ENCODE measurements around the gene ARHGAP15. TPM values are rescaled to one million over a fixed set of nuclear protein-coding genes. Genes with fewer than 3 reads are reported as not detected.

ARHGAP15 gene
- polyA plus RNA-seq, 6 donors from 2014 or later, result 183 to 264 (median 210) TPM

GRCh38 chr2:143504397-143504796 lies 375.2 kb downstream of the ARHGAP15 start:
- no peaks in the 10 kb centered on the region for H3K9me3 Mint-ChIP-seq
- no peaks in the 10 kb centered on the region for H3K27me3 Mint-ChIP-seq
- DNase-seq, result no peak
- H3K4me3 Mint-ChIP-seq, result no peak overlapping the region
- ATAC-seq (ENCODE audit: low read depth in 2 of 2), result no peak
- peaks cover 9 to 33% (median 28%) of the 10 kb centered on the region in 3 donors for H3K4me1 Mint-ChIP-seq
- H3K27ac Mint-ChIP-seq, result peak overlapping the region in 3 of 6 donors; percentile 10 to 94 (median 17)
- peaks cover 20 to 37% of the 10 kb centered on the region in 2 donors for H3K36me3 Mint-ChIP-seq

- Mint-ChIP-seq H3K4me1 (peaks cover 8 to 30% (median 28%) of the 10 kb centered on the region in 3 donors), H3K36me3 (peaks cover 26 to 37% of the 10 kb centered on the region in 2 donors)
- no peak for ATAC-seq (ENCODE audit: low read depth in 2 of 2)
These were observed 376.3 kb downstream of the ARHGAP15 start for GRCh38 chr2:143505542-143505941.

GRCh38 chr2:143513081-143513480 lies 383.9 kb downstream of the ARHGAP15 start:
- no peak for DNase-seq
- Mint-ChIP-seq H3K4me3 (no peak overlapping the region), H3K36me3 (peaks cover 42 to 69% of the 10 kb centered on the region in 2 donors), H3K4me1 (peaks cover 0 to 13% (median 9%) of the 10 kb centered on the region in 3 donors), H3K9me3 (peaks cover 0 to 19% (median 6%) of the 10 kb centered on the region in 7 donors), H3K27me3 (no peaks in the 10 kb centered on the region), H3K27ac (peak overlapping the region in 1 of 6 donors; percentile 3)
- no peak for ATAC-seq (ENCODE audit: low read depth in 2 of 2)

More at GRCh38 chr2:143505542-143505941, 376.3 kb downstream of the ARHGAP15 start:
- Mint-ChIP-seq H3K27me3 (no peaks in the 10 kb centered on the region), H3K9me3 (no peaks in the 10 kb centered on the region), H3K4me3 (no peak overlapping the region), H3K27ac (no peak overlapping the region)
- no peak for DNase-seq

GRCh38 chr2:143514413-143514812 lies 385.2 kb downstream of the ARHGAP15 start:
- ATAC-seq (ENCODE audit: low read depth in 2 of 2) (no peak), DNase-seq (no peak)
- Mint-ChIP-seq H3K36me3 (peaks cover 37 to 65% of the 10 kb centered on the region in 2 donors), H3K4me3 (no peak overlapping the region), H3K4me1 (peaks cover 0 to 7% (median 6%) of the 10 kb centered on the region in 3 donors), H3K9me3 (peaks cover 0 to 19% (median 6%) of the 10 kb centered on the region in 7 donors), H3K27ac (no peak overlapping the region), H3K27me3 (no peaks in the 10 kb centered on the region)

GRCh38 chr2:143515318-143515717 lies 386.1 kb downstream of the ARHGAP15 start:
- Mint-ChIP-seq H3K9me3 (peaks cover 0 to 19% (median 6%) of the 10 kb centered on the region in 7 donors), H3K27ac (no peak overlapping the region), H3K27me3 (no peaks in the 10 kb centered on the region), H3K4me1 (peaks cover 0 to 7% (median 6%) of the 10 kb centered on the region in 3 donors), H3K4me3 (no peak overlapping the region), H3K36me3 (peaks cover 46 to 71% of the 10 kb centered on the region in 2 donors)
- no peak for ATAC-seq (ENCODE audit: low read depth in 2 of 2)
- no peak for DNase-seq

GRCh38 chr2:143519521-143519920 lies 390.3 kb downstream of the ARHGAP15 start:
- no peak overlapping the region for H3K4me3 Mint-ChIP-seq

GRCh38 chr2:143521396-143521795 lies 392.2 kb downstream of the ARHGAP15 start:
- no peak for ATAC-seq (ENCODE audit: low read depth in 2 of 2)
- Mint-ChIP-seq H3K4me1 (peaks cover 4 to 17% (median 11%) of the 10 kb centered on the region in 3 donors), H3K36me3 (peaks cover 30 to 46% of the 10 kb centered on the region in 2 donors), H3K4me3 (no peak overlapping the region), H3K27ac (no peak overlapping the region), H3K9me3 (no peaks in the 10 kb centered on the region), H3K27me3 (no peaks in the 10 kb centered on the region)
- no peak for DNase-seq

More at GRCh38 chr2:143519521-143519920, 390.3 kb downstream of the ARHGAP15 start:
- DNase-seq (no peak), ATAC-seq (ENCODE audit: low read depth in 2 of 2) (no peak)
- Mint-ChIP-seq H3K36me3 (peaks cover 46 to 61% of the 10 kb centered on the region in 2 donors), H3K9me3 (peaks cover 0 to 12% (median 3%) of the 10 kb centered on the region in 7 donors), H3K4me1 (peaks cover 0 to 4% (median 4%) of the 10 kb centered on the region in 3 donors), H3K27ac (no peak overlapping the region), H3K27me3 (no peaks in the 10 kb centered on the region)

GRCh38 chr2:143522699-143523098 lies 393.5 kb downstream of the ARHGAP15 start:
- Mint-ChIP-seq H3K36me3 (peaks cover 26 to 37% of the 10 kb centered on the region in 2 donors), H3K27ac (peak overlapping the region in 1 of 6 donors; percentile 20), H3K4me3 (no peak overlapping the region)

GRCh38 chr2:143524119-143524553 lies 394.9 kb downstream of the ARHGAP15 start:
- Mint-ChIP-seq H3K4me3 (no peak overlapping the region), H3K36me3 (peaks cover 30 to 41% of the 10 kb centered on the region in 2 donors), H3K27ac (no peak overlapping the region), H3K9me3 (no peaks in the 10 kb centered on the region), H3K4me1 (peaks cover 3 to 30% (median 16%) of the 10 kb centered on the region in 3 donors), H3K27me3 (no peaks in the 10 kb centered on the region)
- no peak for DNase-seq
- ATAC-seq (ENCODE audit: low read depth in 2 of 2), result no peak

More at GRCh38 chr2:143522699-143523098, 393.5 kb downstream of the ARHGAP15 start:
- Mint-ChIP-seq H3K9me3 (no peaks in the 10 kb centered on the region), H3K27me3 (no peaks in the 10 kb centered on the region), H3K4me1 (peaks cover 0 to 17% (median 11%) of the 10 kb centered on the region in 3 donors)
- ATAC-seq (ENCODE audit: low read depth in 2 of 2), result no peak
- DNase-seq, result no peak

- no peak for DNase-seq
- no peaks in the 10 kb centered on the region for H3K27me3 Mint-ChIP-seq
- ATAC-seq (ENCODE audit: low read depth in 2 of 2), result no peak
- H3K4me3 Mint-ChIP-seq, result no peak overlapping the region
- peak overlapping the region in 2 of 6 donors; percentile 14 to 32 for H3K27ac Mint-ChIP-seq
- H3K9me3 Mint-ChIP-seq, result peaks cover 0 to 2% (median 0%) of the 10 kb centered on the region in 7 donors
- peaks cover 33 to 37% of the 10 kb centered on the region in 2 donors for H3K36me3 Mint-ChIP-seq
- peaks cover 5 to 37% (median 17%) of the 10 kb centered on the region in 3 donors for H3K4me1 Mint-ChIP-seq
These were observed 395.6 kb downstream of the ARHGAP15 start for GRCh38 chr2:143524559-143525401.

- H3K27ac Mint-ChIP-seq, result peak overlapping the region; percentile 0 to 95 (median 24)
- no peak overlapping the region for H3K4me3 Mint-ChIP-seq
- no peak for ATAC-seq (ENCODE audit: low read depth in 2 of 2)
- no peak for DNase-seq
- H3K36me3 Mint-ChIP-seq, result peaks cover 28 to 31% of the 10 kb centered on the region in 2 donors
- peaks cover 6 to 38% (median 17%) of the 10 kb centered on the region in 3 donors for H3K4me1 Mint-ChIP-seq
- H3K27me3 Mint-ChIP-seq, result no peaks in the 10 kb centered on the region
- H3K9me3 Mint-ChIP-seq, result peaks cover 0 to 2% (median 0%) of the 10 kb centered on the region in 7 donors
These were observed 396.2 kb downstream of the ARHGAP15 start for GRCh38 chr2:143525402-143525860.

GRCh38 chr2:143526498-143526897 lies 397.3 kb downstream of the ARHGAP15 start:
- H3K36me3 Mint-ChIP-seq, result peaks cover 21 to 23% of the 10 kb centered on the region in 2 donors
- ATAC-seq (ENCODE audit: low read depth in 2 of 2), result no peak
- no peak for DNase-seq
- no peak overlapping the region for H3K4me3 Mint-ChIP-seq
- H3K4me1 Mint-ChIP-seq, result peaks cover 9 to 38% (median 17%) of the 10 kb centered on the region in 3 donors
- H3K27me3 Mint-ChIP-seq, result no peaks in the 10 kb centered on the region
- H3K27ac Mint-ChIP-seq, result no peak overlapping the region
- H3K9me3 Mint-ChIP-seq, result peaks cover 0 to 2% (median 0%) of the 10 kb centered on the region in 7 donors

- Mint-ChIP-seq H3K36me3 (peaks cover 12 to 15% of the 10 kb centered on the region in 2 donors), H3K4me3 (no peak overlapping the region), H3K4me1 (peaks cover 9 to 38% (median 17%) of the 10 kb centered on the region in 3 donors), H3K9me3 (peaks cover 0 to 2% (median 0%) of the 10 kb centered on the region in 7 donors), H3K27ac (peak overlapping the region in 1 of 6 donors; percentile 50), H3K27me3 (no peaks in the 10 kb centered on the region)
- no peak for ATAC-seq (ENCODE audit: low read depth in 2 of 2)
- no peak for DNase-seq
These were observed 398.8 kb downstream of the ARHGAP15 start for GRCh38 chr2:143528021-143528420.
